ACC112 (cell line): Measurements from ENCODE around the gene LCN10.

Source experiments
- H2AFZ ChIP-seq: fragments of 200-600 bp; sonication (generic); one replicate; pipeline ENCODE4 v1.6.0; 2017; ENCODE audit warnings: antibody characterized with exemption, low read length; ENCODE audit not compliant: unreplicated experiment
- H3K27ac ChIP-seq: fragments of 200-600 bp; sonication (generic); 2 replicates; pipeline ENCODE4 v1.5.1; 2014; ENCODE audit warnings: low read depth, mild to moderate bottlenecking, antibody characterized with exemption, low read length, moderate library complexity
- H3K27me3 ChIP-seq: fragments of 200-600 bp; sonication (generic); 2 replicates; pipeline ENCODE4 v1.6.1; 2014; ENCODE audit warnings: mild to moderate bottlenecking, antibody characterized with exemption, low read length, moderate library complexity, mixed read lengths; ENCODE audit not compliant: insufficient read depth
- H3K36me3 ChIP-seq: fragments of 200-600 bp; sonication (generic); 2 replicates; pipeline ENCODE4 v1.6.1; 2016; ENCODE audit warnings: mild to moderate bottlenecking, antibody characterized with exemption, low read length, moderate library complexity, mixed read lengths; ENCODE audit not compliant: insufficient read depth
- H3K4me1 ChIP-seq: fragments of 200-600 bp; sonication (generic); one replicate; pipeline ENCODE4 v1.6.1; 2016; ENCODE audit warnings: low read length, mixed read lengths; ENCODE audit not compliant: insufficient read depth, unreplicated experiment, control insufficient read depth
- H3K4me3 ChIP-seq: fragments of 200-600 bp; sonication (generic); 2 replicates; pipeline ENCODE4 v1.5.1; 2014; ENCODE audit warnings: mild to moderate bottlenecking, low read depth, low read length
- H3K79me2 ChIP-seq: fragments of 200-600 bp; sonication (generic); one replicate; pipeline ENCODE4 v1.6.0; 2016; ENCODE audit warnings: low read length; ENCODE audit not compliant: control insufficient read depth, unreplicated experiment, insufficient read depth

Gene LCN10

DNA sequence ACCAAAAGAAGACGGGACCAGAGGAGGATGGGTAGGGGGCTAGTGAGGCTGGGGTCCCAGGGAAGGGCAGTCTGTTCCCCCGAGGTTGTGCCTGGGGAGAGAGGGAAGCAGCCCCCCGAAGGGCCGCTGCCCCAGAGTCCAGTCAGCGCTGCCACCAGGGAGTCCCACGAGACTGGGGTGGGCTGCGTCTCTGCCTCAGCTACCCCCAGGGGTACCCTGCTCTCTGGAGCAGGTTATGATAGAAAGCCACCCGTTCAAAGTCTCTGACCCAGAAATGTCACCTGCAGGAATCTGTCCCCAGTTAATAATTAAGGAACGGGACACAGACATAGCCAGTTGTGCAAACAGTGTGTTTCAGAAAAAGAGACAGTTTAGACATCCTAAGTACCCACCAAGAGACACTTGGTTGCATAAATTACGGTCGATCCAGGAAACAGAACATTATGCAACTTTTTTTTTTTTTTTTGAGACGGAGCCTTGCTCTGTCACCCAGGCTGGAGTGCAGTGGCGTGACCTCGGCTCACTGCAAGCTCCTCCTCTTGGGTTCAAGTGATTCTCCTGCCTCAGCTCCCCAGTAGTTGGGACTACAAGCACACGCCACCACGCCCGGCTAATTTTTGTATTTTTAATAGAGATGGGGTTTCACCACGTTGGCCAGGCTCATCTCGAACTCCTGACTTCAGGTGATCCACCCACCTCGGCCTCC is 44.8 kb downstream of the LCN10 start:
- Histone ChIP-seq H3K79me2 (no peaks in the 10 kb centered on the region), H3K27me3 (no peaks in the 10 kb centered on the region), H3K36me3 (no peaks in the 10 kb centered on the region), H3K4me3 (peak overlapping the region; percentile 47; the same call in 1 of the 2 replicates), H2AFZ (no peak overlapping the region), H3K27ac (no peak overlapping the region), H3K4me1 (peaks cover 17% of the 10 kb centered on the region)

DNA sequence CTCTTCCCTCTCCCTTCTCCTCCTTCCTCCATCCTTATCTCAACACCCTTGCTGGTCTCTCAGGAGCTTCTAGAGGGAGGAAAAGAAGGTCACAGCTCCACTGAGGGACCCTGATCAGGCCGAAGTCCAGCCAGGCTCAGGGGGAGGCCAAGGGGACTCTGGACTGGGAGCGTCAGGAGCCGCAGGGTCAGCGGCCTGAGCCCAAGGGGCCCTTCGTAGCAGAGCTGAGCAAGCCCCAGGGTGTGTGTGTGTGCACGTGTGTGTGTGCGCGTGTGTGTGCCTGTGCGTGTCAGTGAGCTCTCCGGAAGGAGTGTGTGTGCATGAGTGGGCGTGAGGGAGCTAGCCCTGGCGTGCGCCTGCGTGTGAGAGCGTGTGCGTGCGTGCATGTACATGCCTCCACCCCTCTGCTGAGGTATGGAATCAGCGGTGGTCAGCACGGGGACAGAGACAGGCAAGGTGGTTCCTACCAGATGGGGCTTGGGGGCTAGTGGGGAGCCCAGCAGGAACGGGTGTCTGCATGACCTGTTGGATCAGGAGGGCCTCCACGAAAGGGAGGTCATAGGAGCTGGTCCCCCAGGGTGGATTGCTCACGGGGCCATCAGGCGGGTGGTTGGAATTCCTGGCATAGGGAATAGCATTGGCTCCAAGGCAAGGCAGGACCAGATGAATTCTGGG is 45.5 kb downstream of the LCN10 start:
- no peaks in the 10 kb centered on the region for H3K27me3 ChIP-seq
- H3K4me3 ChIP-seq, result peak overlapping the region; percentile 47
- H3K79me2 ChIP-seq, result no peaks in the 10 kb centered on the region
- H3K4me1 ChIP-seq, result peaks cover 17% of the 10 kb centered on the region
- H3K36me3 ChIP-seq, result no peaks in the 10 kb centered on the region
- H3K27ac ChIP-seq, result no peak overlapping the region
- H2AFZ ChIP-seq, result no peak overlapping the region

DNA sequence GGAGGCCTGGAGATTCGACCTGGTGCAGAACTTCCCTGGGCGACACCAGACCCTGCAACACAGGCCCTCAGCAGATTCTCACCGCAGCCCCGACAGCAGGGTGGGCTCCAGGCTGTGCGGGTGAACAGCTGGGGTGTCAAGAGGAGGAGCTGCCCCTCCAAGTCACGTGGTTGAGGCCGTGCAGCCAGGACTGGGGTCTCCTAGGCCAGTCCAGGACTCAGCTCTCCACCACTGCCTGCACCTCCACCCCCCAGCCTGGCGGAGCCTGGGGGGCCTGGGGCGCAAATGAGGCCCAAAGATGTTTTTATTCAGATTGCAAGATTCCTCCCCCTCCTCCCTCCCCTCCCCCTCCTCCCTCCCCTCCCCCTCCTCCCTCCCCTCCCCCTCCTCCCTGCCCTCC is 46.2 kb downstream of the LCN10 start:
- H3K4me1 ChIP-seq, result peaks cover 17% of the 10 kb centered on the region
- no peaks in the 10 kb centered on the region for H3K79me2 ChIP-seq
- no peaks in the 10 kb centered on the region for H3K27me3 ChIP-seq

DNA sequence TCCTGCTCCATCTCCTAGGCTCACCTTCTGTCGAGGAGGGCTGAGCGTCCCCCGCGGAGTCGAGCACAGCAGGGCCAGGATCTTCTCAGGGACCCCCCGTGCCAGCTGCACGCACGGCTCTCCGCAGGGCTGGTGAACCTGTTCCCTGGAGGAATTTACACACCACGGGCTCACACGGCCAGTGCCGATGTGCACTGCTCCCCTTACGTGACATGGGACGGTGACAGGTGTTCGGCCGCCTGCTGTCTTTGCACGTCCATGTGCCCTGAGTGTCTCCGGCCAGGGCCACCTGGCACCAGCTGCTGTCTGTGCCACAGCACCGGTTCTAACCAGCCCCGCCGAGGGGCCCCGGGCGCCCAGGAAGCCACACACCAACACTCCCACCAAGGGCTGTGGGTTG is 46.8 kb downstream of the LCN10 start:
- Histone ChIP-seq H3K4me1 (peaks cover 17% of the 10 kb centered on the region), H2AFZ (no peak overlapping the region), H3K4me3 (no peak overlapping the region), H3K79me2 (no peaks in the 10 kb centered on the region), H3K27me3 (no peaks in the 10 kb centered on the region), H3K36me3 (no peaks in the 10 kb centered on the region), H3K27ac (no peak overlapping the region)

More for the DNA sequence above, 46.2 kb downstream of the LCN10 start:
- Histone ChIP-seq H2AFZ (no peak overlapping the region), H3K27ac (no peak overlapping the region), H3K4me3 (no peak overlapping the region), H3K36me3 (no peaks in the 10 kb centered on the region)

DNA sequence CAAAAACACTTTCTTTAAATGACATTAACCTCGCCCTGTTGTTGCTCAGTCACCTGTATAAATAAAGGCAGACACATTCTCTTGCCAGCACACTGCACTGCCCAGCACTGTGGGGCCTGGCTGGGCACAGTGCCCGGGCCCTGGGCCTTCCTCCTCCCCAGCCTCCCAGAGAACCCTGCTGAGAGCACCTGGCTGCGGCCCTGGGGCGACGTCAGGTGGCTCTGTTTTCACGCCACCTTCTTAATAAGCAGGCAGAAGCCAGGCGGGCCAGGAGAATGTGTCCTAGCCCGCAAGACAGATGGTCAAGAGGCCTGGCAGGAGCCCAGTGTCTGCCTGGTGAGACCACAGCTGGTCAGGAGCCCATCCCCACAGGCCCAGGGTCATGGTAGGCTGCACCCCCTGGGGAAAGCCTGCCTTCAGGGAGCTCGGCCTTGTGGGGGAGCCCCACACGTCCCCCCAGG is 47.3 kb downstream of the LCN10 start:
- no peaks in the 10 kb centered on the region for H3K36me3 ChIP-seq
- H3K79me2 ChIP-seq, result no peaks in the 10 kb centered on the region
- no peaks in the 10 kb centered on the region for H3K27me3 ChIP-seq
- no peak overlapping the region for H3K27ac ChIP-seq
- H3K4me1 ChIP-seq, result peaks cover 17% of the 10 kb centered on the region
- H3K4me3 ChIP-seq, result no peak overlapping the region
- H2AFZ ChIP-seq, result no peak overlapping the region

DNA sequence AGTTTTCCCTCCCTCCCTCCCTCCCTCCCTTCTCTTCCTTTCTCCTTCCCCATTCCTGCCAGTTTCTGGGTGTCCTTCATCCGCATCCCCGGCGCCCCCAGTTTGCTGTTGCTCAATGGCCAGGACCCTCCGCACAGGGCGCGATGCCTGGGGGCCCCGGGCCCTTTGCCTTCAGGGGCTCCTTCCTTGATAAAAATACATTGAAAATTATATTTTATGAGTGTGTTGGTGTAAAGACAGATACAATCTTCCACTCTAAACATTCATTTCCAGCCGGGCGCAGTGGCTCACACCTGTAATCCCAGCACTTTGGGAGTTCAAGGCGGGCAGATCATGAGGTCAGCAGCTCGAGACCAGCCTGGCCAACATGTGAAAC is 47.9 kb downstream of the LCN10 start:
- Histone ChIP-seq H3K4me1 (peaks cover 17% of the 10 kb centered on the region), H3K4me3 (no peak overlapping the region), H3K36me3 (no peaks in the 10 kb centered on the region), H3K27me3 (no peaks in the 10 kb centered on the region), H3K79me2 (no peaks in the 10 kb centered on the region), H2AFZ (no peak overlapping the region), H3K27ac (no peak overlapping the region)

DNA sequence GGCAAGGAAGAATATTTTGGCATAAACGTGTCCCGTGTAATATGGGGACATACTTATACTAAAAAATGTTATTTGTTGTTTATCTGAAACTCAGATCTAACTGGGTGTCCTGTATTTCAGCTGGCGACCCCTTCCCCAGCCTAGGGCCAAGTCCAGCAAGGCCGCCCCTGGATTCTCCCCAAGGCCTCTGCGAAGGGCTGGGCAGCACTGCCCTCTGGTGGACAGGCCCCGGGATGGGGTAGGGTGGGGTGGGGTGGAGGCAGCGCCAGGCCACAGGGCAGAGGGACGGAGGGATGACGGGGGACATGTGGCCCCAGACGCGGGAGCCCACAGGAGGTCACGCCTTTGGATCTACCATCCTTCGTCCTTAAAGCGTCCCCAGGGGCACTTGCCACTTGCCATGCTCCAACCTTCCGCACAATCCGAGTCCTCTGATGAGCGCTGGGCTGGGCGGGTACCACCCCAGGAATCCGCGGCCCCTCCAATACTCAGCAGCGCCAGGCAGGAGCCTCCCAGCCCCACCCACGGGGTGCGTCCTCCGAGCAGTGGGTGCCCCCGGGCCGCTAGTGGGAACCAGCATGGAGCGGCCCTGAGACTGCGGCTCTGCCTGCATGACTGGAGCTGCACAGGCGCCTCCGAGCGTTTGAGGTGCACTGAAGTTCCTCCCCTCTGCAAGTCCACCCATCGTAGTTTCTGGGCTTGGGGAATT is 48.4 kb downstream of the LCN10 start:
- Histone ChIP-seq H3K4me1 (peaks cover 17% of the 10 kb centered on the region), H3K4me3 (no peak overlapping the region), H2AFZ (no peak overlapping the region), H3K27ac (no peak overlapping the region), H3K27me3 (no peaks in the 10 kb centered on the region), H3K79me2 (no peaks in the 10 kb centered on the region), H3K36me3 (no peaks in the 10 kb centered on the region)

DNA sequence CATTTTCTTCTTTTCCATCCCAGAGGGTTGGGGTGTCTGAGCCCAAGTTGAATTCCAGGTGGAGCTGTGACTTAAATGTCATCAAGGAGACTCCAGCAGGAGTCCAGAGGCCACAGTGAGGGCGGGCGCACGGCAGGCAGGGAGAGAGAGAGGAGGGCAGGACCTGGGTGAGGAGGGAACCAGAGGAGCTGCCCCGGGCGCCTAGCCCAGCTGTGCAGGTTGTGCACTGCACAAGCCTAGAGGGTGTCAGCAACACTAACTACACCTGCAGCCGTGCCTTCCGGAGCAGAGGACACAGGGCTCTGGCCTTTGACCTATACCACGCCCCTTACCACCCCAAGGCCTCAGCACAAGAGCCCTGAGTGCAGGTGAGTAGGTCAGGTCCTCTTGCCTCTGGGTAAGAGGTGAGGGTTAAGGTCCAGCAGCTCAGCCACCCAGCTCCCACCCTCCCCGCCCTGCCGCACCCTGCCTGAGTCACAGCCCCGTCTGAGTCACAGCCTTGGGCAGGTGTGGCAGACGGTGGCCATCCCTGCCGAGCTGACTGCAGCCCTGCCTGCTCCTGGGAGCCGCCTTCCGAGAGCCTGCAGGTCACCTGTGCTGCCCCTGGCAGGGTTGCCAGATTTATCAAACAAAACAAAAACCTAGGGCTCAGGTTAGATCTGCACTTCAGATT is 49.1 kb downstream of the LCN10 start:
- Histone ChIP-seq H3K27ac (no peak overlapping the region), H2AFZ (no peak overlapping the region), H3K27me3 (no peaks in the 10 kb centered on the region), H3K4me3 (no peak overlapping the region), H3K79me2 (no peaks in the 10 kb centered on the region), H3K36me3 (no peaks in the 10 kb centered on the region), H3K4me1 (peaks cover 17% of the 10 kb centered on the region)

DNA sequence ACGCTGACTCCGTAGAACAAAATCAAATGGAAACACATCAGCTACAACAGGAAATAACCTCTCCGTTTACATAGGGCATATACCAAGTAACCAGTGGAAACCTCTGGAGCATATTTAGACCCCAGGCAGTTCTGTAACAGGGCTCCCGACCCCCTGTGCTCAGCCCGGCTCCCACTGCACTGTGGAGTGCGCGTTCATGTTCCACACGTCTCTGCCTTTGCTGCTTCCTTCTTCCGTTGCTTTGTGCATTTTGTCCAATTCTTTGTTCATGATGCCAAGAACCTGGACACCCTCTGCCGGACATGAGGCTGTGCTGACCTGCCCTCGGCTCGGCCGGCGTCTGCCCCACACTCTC is 49.6 kb downstream of the LCN10 start:
- no peaks in the 10 kb centered on the region for H3K79me2 ChIP-seq
- H3K4me1 ChIP-seq, result peaks cover 17% of the 10 kb centered on the region
- no peak overlapping the region for H2AFZ ChIP-seq

DNA sequence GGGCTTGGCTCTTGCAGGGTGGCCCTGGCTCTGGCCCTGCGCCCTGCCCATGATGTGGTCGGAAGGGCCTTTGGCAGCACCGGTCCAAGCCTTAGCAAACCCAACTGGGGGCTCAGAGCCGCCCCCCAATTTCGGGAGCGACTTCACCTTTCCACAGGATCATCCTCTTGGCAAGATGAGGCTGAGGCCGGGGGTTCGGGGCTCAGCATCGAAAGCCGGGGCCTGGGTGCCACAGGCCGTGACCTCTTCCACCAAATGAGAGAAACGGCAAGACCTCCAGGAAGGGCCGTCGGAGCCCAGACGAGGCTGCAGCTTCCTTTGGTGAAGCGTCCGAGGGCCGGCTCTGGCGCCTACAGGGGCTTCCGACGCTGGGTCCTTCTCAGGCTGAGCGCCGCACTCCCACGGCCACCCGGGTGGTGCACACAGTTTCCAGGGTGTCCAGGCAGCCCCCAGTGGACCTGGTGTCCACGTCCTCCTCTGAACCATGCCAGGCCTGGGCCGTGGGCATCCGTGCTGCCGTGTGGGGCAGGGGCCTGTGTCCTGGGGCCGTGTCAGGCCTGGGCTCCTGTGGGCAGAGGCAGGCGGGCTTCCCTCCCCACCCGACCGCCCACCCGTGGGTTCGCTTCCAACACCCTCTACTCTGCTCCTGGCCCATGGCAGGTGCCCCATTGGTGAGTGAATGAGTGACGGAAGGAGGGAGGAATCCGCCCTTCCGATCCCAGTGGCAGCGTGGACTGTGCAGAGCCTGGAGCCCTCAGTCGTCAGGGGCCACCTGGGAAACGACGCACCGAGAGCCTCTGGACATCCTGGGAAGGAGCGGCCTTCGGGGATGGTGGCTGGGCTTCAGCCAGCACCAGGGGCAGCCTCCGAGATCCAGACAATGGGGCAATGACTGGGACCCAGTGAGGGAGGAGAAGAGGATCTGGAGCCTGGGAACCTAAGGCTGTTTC is 50.3 kb downstream of the LCN10 start:
- H3K79me2 ChIP-seq, result no peaks in the 10 kb centered on the region
- no peak overlapping the region for H3K27ac ChIP-seq
- H3K27me3 ChIP-seq, result no peaks in the 10 kb centered on the region
- H3K36me3 ChIP-seq, result no peaks in the 10 kb centered on the region
- H3K4me1 ChIP-seq, result peaks cover 12% of the 10 kb centered on the region
- H2AFZ ChIP-seq, result no peak overlapping the region
- no peak overlapping the region for H3K4me3 ChIP-seq

More for the DNA sequence above, 49.6 kb downstream of the LCN10 start:
- Histone ChIP-seq H3K27me3 (no peaks in the 10 kb centered on the region), H3K36me3 (no peaks in the 10 kb centered on the region), H3K27ac (no peak overlapping the region), H3K4me3 (no peak overlapping the region)
